AG09319 (cell line): ENCODE measurements around the gene TTC7B.

ENCODE experiments used
- DNase-seq: peaks from one replicate; pipeline ENCODE4 v3.0.0-alpha.2; 2010; ENCODE audit warnings: low read depth; ENCODE audit errors: extremely low read depth
- CTCF ChIP-seq: IDR thresholded peaks from 2 replicates; pipeline ENCODE4 v1.5.1; 2011; ENCODE audit warnings: low read depth, mild to moderate bottlenecking, inconsistent platforms, low read length, moderate library complexity

TTC7B gene

GRCh38 chr14:90606434-90606833 lies 209.8 kb downstream of the TTC7B start:
- no peak for TF ChIP-seq CTCF

GRCh38 chr14:90605430-90605829 lies 210.8 kb downstream of the TTC7B start:
- no peak for TF ChIP-seq CTCF
- no peak for DNase-seq

More at GRCh38 chr14:90606434-90606833, 209.8 kb downstream of the TTC7B start:
- no peak for DNase-seq

- no peak for TF ChIP-seq CTCF
- no peak for DNase-seq
Observed at GRCh38 chr14:90604356-90604755, 211.9 kb downstream of the TTC7B start.

DNA sequence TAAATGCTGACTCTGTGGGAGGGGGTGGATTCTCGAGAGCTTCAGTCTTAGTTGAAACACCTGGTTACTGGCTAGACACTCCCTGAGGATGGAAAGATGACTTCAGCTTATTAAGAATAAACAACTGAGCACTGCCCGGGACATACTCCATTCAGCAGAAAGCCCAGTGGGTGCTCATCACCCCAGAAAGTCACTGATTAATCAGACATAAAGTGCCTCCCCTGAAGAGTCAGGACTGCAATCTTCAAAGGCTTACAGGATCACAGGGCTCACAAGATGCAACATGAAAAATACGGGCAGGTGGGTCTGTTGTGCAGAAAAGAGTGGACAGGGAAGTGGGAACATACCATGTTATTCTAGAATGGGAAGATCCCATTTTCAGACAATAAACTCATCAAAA lies 212.4 kb downstream of the TTC7B start:
- TF ChIP-seq CTCF: no peak
- no peak for DNase-seq

DNA sequence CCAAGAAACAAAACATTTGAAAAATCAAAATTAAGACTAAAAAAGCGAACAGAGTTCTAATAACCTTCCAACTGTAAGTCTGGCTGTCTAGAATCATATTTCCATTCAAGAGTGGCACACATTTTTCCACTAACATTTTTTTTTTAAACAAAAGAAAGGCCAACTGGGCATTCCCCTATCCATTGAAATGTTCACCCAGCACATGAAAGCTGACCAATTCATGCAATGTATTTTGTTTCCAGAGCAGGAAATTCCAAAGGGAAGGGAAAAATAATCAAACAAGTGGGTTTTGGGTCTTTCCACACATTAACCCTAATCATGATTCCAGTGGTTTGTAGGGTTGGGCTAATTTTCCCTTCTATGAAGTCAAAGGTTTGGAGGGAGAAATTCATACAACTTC lies 212.9 kb downstream of the TTC7B start:
- DNase-seq: no peak
- TF ChIP-seq CTCF: no peak

DNA sequence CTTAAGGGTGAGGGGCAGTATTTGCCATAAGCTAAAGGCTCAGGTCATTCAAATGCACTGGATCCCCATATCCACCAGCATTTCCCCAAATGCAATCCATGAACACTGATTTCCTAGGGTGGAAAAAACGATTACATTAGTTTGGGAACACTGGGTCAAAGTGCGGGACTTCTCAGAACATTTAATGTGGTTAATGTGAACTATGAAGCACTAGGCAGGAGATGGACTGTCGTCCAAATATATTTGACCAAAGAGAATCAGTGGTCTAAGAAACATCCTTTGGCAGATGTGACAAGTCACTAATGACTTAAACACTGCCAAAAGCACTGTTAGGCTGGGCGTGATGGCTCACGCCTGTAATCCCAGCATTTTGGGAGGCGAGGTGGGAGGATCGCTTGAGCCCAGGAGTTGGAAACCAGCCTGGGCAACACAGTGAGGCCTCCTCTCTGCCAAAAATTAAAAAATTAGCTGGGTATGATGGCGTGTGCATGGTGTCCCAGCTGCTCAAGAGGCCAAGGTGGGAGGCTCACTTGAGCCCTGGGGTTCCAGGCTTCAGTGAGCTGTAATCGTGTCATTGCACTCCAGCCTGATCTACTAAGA lies 214.0 kb downstream of the TTC7B start:
- DNase-seq: no peak
- TF ChIP-seq CTCF: no peak

- no peak for TF ChIP-seq CTCF
- no peak for DNase-seq
Observed at GRCh38 chr14:90601563-90601962, 214.7 kb downstream of the TTC7B start.
